Stimulated activated CD4-positive, alpha-beta T cell treated with anti-CD3 and anti-CD28 coated beads, Interleukin-12 subunit alpha, Interleukin-12 subunit beta, amount 100 ng/mL, for 48 hours (primary cell): Measurements from ENCODE around the gene METTL13.

Experiments used
- DNase-seq, 3 donors: peaks; one replicate each; pipeline ENCODE4 v3.0.0-alpha.2; 2020; ENCODE audit warnings: low read depth in 2 of 3, low spot score in 1 of 3

The METTL13 gene

GRCh38 chr1:171841931-171842761 lies 60.7 kb downstream of the METTL13 start:
- DNase-seq = no peak

DNA sequence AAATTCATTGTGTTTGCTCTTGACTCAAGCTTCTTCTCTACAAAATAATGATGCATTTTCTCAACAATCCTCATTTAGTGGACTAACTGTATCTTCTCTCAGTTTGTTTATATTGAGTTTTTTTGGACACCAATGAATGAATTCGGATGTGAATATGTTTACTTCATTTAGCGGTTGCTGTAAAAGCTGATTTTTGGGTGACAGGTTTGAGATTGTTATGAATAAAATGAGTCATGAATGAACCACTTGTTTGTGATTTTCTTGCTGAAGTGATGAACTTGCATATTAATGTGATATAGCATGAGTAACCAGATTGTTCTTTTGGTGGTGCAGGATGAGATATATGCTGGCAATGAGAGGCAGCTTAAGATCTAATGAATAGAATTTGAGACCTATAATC lies 62.9 kb downstream of the METTL13 start:
- no peak for DNase-seq

GRCh38 chr1:171845998-171846397 lies 64.5 kb downstream of the METTL13 start:
- no peak for DNase-seq
